ENCODE measurements around the gene XXYLT1.

- TF ChIP-seq EZH2 (IDR thresholded peaks at IDR 0.05) (no peak), CTCF (IDR thresholded peaks at IDR 0.05) (no peak), EZH2phosphoT487 (IDR thresholded peaks at IDR 0.05) (no peak)
These were observed 136.5 kb downstream of the XXYLT1 start for GRCh38 chr3:195134431-195134830.
